Testis (tissue), 2 donors: ENCODE results near the gene MEN1.

Source experiments
- CTCF ChIP-seq, 3 experiments: fragments of 450-650 bp in 2 of 3; fragments of 200-600 bp in 1 of 3; sonication (generic) in 1 of 3; IDR thresholded peaks; one replicate each; pipeline ENCODE4 v1.5.1; 2016 to 2019; ENCODE audit warnings: antibody characterized with exemption in 3 of 3, mild to moderate bottlenecking in 2 of 3, moderate library complexity in 1 of 3
- POLR2A ChIP-seq: fragments of 450-650 bp; IDR thresholded peaks from one replicate; pipeline ENCODE4 v1.6.1; 2017; ENCODE audit warnings: antibody characterized with exemption, mild to moderate bottlenecking, moderate library complexity

DNA sequence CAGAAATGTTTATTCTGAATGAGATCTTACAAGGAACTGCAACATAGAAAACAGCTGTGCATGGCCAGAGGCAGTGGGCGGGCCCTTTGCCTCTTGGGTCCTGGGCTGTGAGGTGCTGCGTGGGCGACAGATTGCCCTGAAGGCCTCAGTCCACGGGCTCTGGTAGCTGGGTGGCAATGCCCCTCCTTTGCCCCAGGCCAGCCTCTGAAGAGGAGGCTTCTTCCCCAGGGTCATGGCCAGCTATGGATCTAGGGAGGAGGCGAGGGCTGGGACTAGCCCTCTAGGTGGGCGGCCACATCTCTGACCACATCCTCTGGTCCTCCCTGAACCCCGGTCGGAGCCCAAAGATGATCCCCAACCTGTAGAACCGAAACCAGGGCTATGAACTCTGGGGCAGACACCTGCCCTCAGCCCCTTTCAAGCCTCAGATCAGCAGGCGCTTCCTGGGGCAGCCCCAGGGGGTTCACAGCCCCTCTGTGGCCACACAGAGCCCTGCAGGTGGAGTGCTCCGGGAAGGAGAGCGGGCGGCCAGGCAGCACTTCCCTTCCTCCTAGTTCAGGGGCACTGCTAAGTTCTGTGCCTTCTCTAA lies 40.7 kb upstream of the MEN1 start:
- TF ChIP-seq CTCF (IDR thresholded peaks at IDR 0.05) (no peak), POLR2A (no peak)
